Measurements from ENCODE around the gene TERF2IP. TPM values are rescaled to one million over a fixed set of nuclear protein-coding genes. Genes with fewer than 3 reads are reported as not detected.

TERF2IP gene
- total RNA-seq, 1 experiment from 2014 or later = 27.1 TPM

DNA sequence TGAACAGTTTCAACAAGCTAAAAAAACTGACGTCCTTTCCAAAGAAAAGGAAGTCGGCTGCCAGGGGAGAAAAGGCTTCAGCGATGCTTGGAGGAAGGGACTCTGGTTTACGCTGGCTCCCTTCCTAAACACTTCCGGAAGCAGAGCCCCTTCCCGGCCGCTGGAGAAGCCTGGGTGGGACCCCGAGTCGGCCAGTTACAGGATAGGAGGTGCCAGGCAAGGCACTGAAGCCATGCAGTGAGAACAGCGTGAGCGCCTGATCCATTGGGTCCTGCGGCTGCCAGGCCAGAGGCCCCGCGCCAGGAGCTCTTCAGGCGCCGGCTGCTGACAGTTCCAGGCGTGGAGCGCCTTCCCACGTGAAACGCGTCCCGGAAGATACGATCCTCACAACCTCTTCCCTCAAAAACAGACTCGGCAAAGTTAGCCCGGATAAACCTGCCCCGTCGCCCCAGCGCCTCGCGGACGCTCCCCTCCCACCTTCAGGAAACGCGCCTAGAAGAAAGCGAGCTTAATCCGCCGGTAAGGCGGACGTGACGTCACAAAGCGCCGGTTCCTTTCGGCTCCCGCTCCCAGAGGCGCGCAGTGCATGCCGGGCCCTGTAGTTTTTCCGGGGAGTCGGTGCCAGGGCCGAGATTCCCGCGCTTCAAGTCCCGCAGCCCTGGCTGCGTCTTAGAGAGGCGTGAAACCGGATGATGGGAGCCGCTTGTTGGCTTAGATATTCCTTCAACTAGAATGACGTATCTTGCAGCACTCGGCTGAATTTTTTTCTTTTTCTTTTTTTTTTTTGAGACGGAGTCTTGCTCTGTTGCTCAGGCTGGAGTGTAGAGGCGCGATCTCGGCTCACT lies 24.6 kb upstream of the TERF2IP start, which contains the start of gene ADAT1:
Gene ADAT1 (minus strand): TSS at position 521 of the 845 bp plus-strand sequence. CDS start 2,482 bp downstream, outside the sequence.
- Histone ChIP-seq H3K4me1 (peaks cover 35% of the 10 kb centered on the region), H3K4me3 (ENCODE audit: low read depth, low read length) (peak within 1 kb of the TSS; percentile 68), H3K9me3 (no peaks in the 10 kb centered on the region), H3K36me3 (ENCODE audit: control insufficient read depth, insufficient read depth, low read length) (peaks cover 4% of the 10 kb centered on the region; the same call in 1 of the 2 replicates), H3K27me3 (replicated peaks; ENCODE audit: control insufficient read depth, insufficient read depth, low read length) (no peaks in the 10 kb centered on the region)
- no peaks in the 10 kb centered on the region for H3K27me3 Mint-ChIP-seq (ENCODE audit: insufficient read depth, unreplicated experiment)
- H3K36me3 Mint-ChIP-seq (ENCODE audit: insufficient read depth, unreplicated experiment) = peaks cover 69% of the 10 kb centered on the region
- ChIA-PET POLR2A (interaction anchor here (0.6 to 1.5 kb wide), 9 partner anchors 10 to 128 kb away, joined by 3 to 14 read pairs (median 4); partner anchors contain the start of genes CHST6, KARS1 and TERF2IP), CTCF (interaction anchor here (1.0 to 2.9 kb wide), 2 partner anchors 106 to 141 kb away, joined by 12 to 15 read pairs; no protein-coding TSS in a partner anchor)
- DNase-seq = peak; percentile 98
- peak within 1 kb of the TSS; percentile 98 for H3K27ac Mint-ChIP-seq (ENCODE audit: unreplicated experiment)
- TF ChIP-seq, protein P1, sequence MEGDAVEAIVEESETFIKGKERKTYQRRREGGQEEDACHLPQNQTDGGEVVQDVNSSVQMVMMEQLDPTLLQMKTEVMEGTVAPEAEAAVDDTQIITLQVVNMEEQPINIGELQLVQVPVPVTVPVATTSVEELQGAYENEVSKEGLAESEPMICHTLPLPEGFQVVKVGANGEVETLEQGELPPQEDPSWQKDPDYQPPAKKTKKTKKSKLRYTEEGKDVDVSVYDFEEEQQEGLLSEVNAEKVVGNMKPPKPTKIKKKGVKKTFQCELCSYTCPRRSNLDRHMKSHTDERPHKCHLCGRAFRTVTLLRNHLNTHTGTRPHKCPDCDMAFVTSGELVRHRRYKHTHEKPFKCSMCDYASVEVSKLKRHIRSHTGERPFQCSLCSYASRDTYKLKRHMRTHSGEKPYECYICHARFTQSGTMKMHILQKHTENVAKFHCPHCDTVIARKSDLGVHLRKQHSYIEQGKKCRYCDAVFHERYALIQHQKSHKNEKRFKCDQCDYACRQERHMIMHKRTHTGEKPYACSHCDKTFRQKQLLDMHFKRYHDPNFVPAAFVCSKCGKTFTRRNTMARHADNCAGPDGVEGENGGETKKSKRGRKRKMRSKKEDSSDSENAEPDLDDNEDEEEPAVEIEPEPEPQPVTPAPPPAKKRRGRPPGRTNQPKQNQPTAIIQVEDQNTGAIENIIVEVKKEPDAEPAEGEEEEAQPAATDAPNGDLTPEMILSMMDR (IDR thresholded peaks at IDR 0.05; ENCODE audit: insufficient read depth in 1 of 2, low read depth in 1 of 2, low read length in 1 of 2, severe bottlenecking in 1 of 2, unreplicated experiment in 1 of 2) = no peak
- H3K9me3 Mint-ChIP-seq (ENCODE audit: unreplicated experiment) = peaks cover 10% of the 10 kb centered on the region
- peaks cover 33% of the 10 kb centered on the region for H3K4me1 Mint-ChIP-seq (ENCODE audit: low read depth, unreplicated experiment)
- intact Hi-C loops (cut with micrococcal nuclease; ENCODE audit: unreplicated experiment) = loop anchor here (1.0 to 2.0 kb wide), 5 partner anchors 24 to 158 kb away; partner anchors contain the start of genes GABARAPL2, KARS1, TERF2IP and TMEM170A
- BruUV-seq (replicated peaks) = TSS peak; percentile 83
- H3K4me3 Mint-ChIP-seq (ENCODE audit: unreplicated experiment) = peak within 1 kb of the TSS; percentile 94

DNA sequence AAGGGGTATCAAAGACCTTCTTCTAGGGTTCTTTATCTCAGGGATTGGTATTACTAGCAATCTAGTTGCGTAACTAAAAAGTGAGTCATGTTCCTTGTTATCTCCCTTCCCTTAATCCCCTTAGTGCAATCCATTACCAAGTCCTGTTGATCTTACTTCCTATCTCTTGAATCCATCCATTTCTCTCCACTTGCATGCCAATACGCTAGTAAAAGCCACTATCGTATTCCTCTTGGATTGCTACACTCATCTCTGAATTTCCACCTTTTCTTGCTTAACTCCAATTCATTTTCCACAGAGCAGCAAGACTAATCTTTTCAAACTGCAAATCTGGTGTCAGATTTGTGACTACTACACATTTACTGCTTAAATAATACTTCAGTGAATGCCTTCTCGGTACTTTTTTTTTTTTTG lies 22.6 kb upstream of the TERF2IP start:
- H3K27me3 Mint-ChIP-seq (ENCODE audit: insufficient read depth, unreplicated experiment) = no peaks in the 10 kb centered on the region
- peaks cover 10% of the 10 kb centered on the region for H3K9me3 Mint-ChIP-seq (ENCODE audit: unreplicated experiment)
- CTCF ChIA-PET = no interaction called here

DNA sequence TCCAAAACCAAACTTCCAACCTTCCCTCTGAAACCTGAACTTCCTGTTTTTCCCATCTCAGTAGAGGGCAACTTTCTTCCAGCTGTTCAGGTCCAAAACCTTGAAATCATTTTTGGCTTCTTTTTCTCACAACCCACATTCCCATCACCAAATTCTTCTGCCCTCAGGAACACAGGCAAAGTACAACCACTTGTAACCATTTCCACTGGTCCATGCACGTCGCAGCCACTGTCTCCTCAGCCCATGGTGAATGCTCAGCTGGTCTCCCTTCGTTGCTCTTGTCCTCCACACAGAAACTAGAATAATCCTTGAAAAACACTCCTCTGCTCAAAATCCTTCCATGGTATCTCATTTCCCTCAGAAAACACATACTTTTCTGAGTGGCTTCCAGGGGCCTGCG lies 20.8 kb upstream of the TERF2IP start:
- peaks cover 10% of the 10 kb centered on the region for H3K9me3 Mint-ChIP-seq (ENCODE audit: unreplicated experiment)
- POLR2A ChIA-PET = no interaction called here
- peak overlapping the region; percentile 6 for H3K4me3 Mint-ChIP-seq (ENCODE audit: unreplicated experiment)
- no peaks in the 10 kb centered on the region for H3K27me3 Mint-ChIP-seq (ENCODE audit: insufficient read depth, unreplicated experiment)
- Histone ChIP-seq H3K9me3 (no peaks in the 10 kb centered on the region), H3K4me3 (ENCODE audit: low read depth, low read length) (no peak overlapping the region), H3K36me3 (ENCODE audit: control insufficient read depth, insufficient read depth, low read length) (peaks cover 13% of the 10 kb centered on the region), H3K27me3 (replicated peaks; ENCODE audit: control insufficient read depth, insufficient read depth, low read length) (no peaks in the 10 kb centered on the region), H3K4me1 (peaks cover 34% of the 10 kb centered on the region)
- TF ChIP-seq, protein P1 (IDR thresholded peaks at IDR 0.05; ENCODE audit: insufficient read depth in 1 of 2, low read depth in 1 of 2, low read length in 1 of 2, severe bottlenecking in 1 of 2, unreplicated experiment in 1 of 2) = no peak
- H3K4me1 Mint-ChIP-seq (ENCODE audit: low read depth, unreplicated experiment) = peaks cover 33% of the 10 kb centered on the region
- peaks cover 86% of the 10 kb centered on the region for H3K36me3 Mint-ChIP-seq (ENCODE audit: insufficient read depth, unreplicated experiment)
- CTCF ChIA-PET = no interaction called here
- intact Hi-C loops (cut with micrococcal nuclease; ENCODE audit: unreplicated experiment) = no loop called here
- DNase-seq = no peak
- no TSS peak for BruUV-seq (replicated peaks)
- H3K27ac Mint-ChIP-seq (ENCODE audit: unreplicated experiment) = peak overlapping the region; percentile 66

More for the DNA sequence above, 22.6 kb upstream of the TERF2IP start:
- Histone ChIP-seq H3K36me3 (ENCODE audit: control insufficient read depth, insufficient read depth, low read length) (peaks cover 10% of the 10 kb centered on the region), H3K9me3 (no peaks in the 10 kb centered on the region), H3K27me3 (replicated peaks; ENCODE audit: control insufficient read depth, insufficient read depth, low read length) (no peaks in the 10 kb centered on the region), H3K4me3 (ENCODE audit: low read depth, low read length) (no peak overlapping the region), H3K4me1 (peaks cover 35% of the 10 kb centered on the region)
- Mint-ChIP-seq H3K4me1 (ENCODE audit: low read depth, unreplicated experiment) (peaks cover 33% of the 10 kb centered on the region), H3K36me3 (ENCODE audit: insufficient read depth, unreplicated experiment) (peaks cover 72% of the 10 kb centered on the region), H3K4me3 (ENCODE audit: unreplicated experiment) (peak overlapping the region; percentile 94), H3K27ac (ENCODE audit: unreplicated experiment) (peak overlapping the region; percentile 66)
- intact Hi-C loops (cut with micrococcal nuclease; ENCODE audit: unreplicated experiment) = loop anchor here (1.0 kb wide), 1 partner anchor 192 kb away; the partner anchor contains the start of gene CFDP1
- POLR2A ChIA-PET = no interaction called here
- BruUV-seq (replicated peaks) = no TSS peak
- DNase-seq = peak in 1 of 2 experiments; percentile 71
- TF ChIP-seq, protein P1 (IDR thresholded peaks at IDR 0.05; ENCODE audit: insufficient read depth in 1 of 2, low read depth in 1 of 2, low read length in 1 of 2, severe bottlenecking in 1 of 2, unreplicated experiment in 1 of 2) = no peak
